K562 (cell line): ENCODE results near the gene PFKL.

ENCODE experiments used
- ARID3A ChIP-seq: IDR thresholded peaks from 2 replicates; pipeline ENCODE4 v1.6.1; 2012; ENCODE audit warnings: low read depth, low read length, improper control_type of control experiment, borderline replicate concordance
- ATF2 ChIP-seq: sonication (generic); formaldehyde crosslinking; IDR thresholded peaks from 2 replicates; pipeline ENCODE4 v1.8.1; 2022; ENCODE audit warnings: missing genetic modification reagents
- BDP1 ChIP-seq: IDR thresholded peaks from 3 replicates; pipeline ENCODE4 v1.6.1; 2011; ENCODE audit not compliant: insufficient read length, insufficient read depth
- COPS2 ChIP-seq: fragments of 450-650 bp; conservative IDR thresholded peaks from 2 replicates; pipeline ENCODE4 v1.6.1; 2016; ENCODE audit warnings: mild to moderate bottlenecking, moderate library complexity
- ELF1 ChIP-seq: fragments of 200-800 bp; sonication (Bioruptor generic); IDR thresholded peaks from 2 replicates; pipeline ENCODE4 v1.6.1; 2016; ENCODE audit warnings: missing genetic modification characterization, missing compliant biosample characterization
- LEF1 ChIP-seq: fragments of 450-650 bp; IDR thresholded peaks from 2 replicates; pipeline ENCODE4 v1.6.1; 2016; ENCODE audit warnings: mild to moderate bottlenecking
- MTA1 ChIP-seq: fragments of 450-650 bp; IDR thresholded peaks from 2 replicates; pipeline ENCODE4 v1.6.1; 2017; ENCODE audit warnings: borderline replicate concordance
- ZBTB49 ChIP-seq: sonication (generic); formaldehyde crosslinking; IDR thresholded peaks from 2 replicates; pipeline ENCODE4 v1.8.0; 2022; ENCODE audit warnings: missing genetic modification reagents, mild to moderate bottlenecking, borderline replicate concordance

DNA sequence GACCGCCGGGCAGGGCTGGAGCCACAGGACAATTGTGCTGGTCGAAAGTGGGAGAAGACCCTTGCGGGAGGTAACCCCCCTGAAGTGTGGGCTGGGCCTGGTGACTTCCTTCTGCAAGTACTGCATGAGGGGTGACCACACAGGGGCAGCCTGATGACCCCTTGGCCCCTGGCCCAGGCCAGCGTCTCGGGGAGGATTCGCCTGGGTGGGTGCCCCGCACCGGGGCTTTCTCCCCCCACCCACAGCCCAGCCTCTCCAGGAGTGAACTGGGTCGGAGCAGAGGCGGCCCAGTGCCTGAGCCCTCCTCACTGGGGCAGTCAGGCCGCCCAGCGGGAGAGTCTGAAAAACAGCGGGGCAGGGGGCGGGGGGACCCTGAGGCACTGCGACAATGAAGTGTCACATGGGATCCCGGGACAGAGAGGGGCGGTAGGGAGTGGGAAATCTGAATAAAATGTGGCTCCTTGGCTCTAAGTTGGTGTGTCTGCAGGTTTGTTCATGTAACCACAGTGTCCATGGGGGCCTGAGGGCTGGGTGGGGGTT is 36.6 kb upstream of the PFKL start:
- TF ChIP-seq ARID3A (no peak), MTA1 (no peak), COPS2 (no peak), LEF1 (no peak), ATF2 (no peak), BDP1 (no peak), ZBTB49 (no peak), ELF1 (tag) (no peak)
